Globus pallidus (tissue), 1 donor: Measurements from ENCODE around the gene CA4.
A peak's percentile ranks its signal among the peaks of the same experiment; 100 is the strongest.

Experiments
- DNase-seq: peaks from one replicate; pipeline ENCODE4 v3.0.0-alpha.2; 2015; ENCODE audit warnings: low spot score

Gene CA4

DNA sequence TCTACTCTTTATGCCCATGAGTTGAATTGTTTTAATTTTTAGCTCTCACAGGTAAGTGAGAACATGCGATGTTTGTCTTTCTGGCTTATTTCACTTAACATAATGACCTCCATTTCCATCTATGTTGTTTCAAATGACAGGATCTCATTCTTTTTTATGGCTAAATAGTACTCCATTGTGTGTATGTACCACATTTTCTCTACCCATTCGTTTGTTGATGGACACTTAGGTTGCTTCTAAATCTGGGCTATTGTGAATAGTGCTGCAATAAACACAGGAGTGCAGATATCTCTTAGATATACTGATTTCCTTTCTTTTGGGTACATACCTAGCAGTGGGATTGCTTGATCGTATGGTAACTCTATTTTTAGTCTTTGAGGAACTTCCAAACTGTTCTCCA lies 19.3 kb upstream of the CA4 start:
- DNase-seq: no peak

DNA sequence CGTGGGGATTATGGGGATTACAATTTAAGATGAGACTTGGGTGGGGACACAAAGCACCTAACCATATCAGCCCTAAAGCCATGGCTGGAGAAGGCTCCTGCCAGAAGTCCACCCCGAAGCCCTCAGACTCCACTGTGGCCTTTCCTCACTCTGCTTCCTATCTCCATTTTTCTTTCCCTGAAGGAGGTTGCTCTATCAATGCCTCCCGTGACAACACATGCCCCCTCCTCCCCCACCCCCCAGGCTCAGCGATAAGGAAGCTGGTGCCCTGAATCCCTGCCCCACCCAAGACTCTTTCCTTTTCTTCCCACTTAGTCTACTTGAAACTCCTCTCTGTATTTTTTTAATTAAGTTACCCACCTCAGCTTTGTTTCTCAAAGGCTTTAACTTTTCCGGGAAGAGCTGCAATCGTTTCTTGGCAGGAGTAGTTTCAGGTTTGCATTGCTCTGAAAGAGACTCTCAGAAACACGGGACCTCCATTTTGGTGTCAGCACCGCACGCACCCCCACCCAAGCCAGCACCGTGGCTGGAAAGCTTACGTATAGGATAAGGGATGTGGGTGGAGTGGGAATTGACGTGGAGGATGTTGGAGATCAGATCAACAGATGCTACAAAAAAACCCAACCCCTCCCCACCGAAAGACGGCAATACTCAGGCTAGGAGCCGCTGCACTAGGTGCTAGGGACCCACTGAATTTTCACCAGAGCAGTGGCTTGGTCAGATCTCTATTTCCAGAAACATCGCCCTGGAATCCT lies 15.2 kb upstream of the CA4 start:
- no peak for DNase-seq

DNA sequence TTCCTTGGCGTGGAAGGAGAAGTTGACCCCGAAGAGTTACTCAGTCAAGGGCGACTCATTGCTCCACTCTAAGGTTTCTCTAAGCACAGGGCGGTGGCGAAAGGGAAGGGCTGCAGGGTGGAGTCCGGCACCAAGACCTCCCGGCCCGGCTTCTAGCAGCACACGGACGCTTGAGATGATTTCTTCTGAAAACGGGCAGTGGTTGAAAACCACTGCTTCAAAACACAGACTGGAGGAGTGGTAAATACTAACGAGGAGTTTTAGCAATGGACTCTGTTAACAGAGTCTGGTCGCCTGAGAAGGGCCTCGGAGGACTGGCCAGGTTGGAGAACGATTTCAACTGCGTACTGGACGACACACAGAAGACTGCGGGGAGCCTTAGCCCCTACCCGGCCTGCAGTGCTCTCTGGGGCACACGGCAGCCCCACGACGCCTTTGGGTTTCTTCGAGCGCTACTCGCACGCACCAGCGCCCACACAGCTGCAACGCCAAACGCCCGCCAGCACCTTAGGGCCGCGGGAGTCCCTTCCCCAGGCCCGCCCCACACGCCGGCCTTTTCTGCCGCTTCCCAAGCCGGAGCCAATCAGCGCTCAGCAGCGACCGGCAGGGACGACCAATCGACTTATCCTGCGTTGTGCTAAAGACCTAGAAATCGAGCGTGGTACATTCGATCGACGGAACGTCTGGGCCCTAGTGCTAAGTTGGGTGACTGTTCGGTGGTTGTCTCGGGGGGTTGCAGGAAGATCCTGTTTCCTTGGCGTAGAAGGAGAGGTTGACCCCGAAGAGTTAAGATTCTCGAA lies 14.4 kb upstream of the CA4 start:
- peak; percentile 86 for DNase-seq

DNA sequence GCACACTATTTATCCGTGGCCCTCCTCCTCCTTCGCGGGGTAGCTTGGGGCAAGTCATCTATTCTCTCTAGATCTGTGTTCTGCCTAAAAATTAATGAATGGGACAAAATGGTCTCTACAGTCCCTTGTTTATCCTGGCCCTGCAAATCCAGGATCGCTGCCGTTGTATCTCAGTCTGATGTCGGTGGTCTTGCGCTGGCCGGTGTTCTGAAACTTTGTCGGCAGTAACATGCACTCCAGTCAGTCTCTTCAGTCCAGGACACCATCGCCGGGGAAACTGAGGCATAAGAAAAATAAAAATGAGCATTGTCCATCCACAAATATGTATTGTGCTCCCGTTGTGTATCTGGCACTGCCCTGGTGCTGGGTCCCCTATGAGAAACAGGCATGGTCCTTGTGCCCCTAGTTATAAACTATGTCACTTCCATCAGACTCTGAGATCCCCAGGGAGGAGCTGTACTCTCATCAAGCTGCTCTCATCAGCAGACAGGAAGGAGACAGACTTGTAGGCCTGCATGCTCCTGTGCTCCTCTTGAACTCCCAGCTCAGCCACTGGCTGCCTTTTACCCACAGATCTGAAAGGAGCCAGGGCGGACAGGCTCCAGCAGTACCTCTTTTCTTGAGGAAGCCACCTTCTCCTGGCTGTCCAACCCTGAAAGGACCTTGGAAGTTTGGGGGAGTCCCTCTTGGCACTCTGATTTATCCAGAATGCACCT lies 13.7 kb upstream of the CA4 start:
- DNase-seq: no peak

DNA sequence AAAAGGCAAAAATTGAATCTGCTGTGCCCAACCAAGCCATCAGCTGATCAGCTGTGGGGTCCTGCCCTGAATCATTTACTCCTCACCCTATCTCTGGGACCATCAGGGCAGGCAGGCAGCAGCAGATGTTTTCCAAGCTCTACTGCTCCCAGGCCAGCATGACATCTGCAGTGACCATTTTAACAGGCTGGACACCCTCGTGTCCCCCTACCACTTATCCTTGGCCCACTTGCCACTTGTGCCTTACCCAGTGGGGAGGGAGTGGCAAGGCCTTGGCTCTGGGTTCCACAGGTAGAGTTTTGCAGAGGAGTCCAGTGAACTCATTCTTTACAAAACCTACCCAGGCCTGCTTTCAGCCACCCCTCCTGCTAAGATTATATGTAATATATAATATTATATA lies 12.0 kb upstream of the CA4 start:
- DNase-seq: no peak

DNA sequence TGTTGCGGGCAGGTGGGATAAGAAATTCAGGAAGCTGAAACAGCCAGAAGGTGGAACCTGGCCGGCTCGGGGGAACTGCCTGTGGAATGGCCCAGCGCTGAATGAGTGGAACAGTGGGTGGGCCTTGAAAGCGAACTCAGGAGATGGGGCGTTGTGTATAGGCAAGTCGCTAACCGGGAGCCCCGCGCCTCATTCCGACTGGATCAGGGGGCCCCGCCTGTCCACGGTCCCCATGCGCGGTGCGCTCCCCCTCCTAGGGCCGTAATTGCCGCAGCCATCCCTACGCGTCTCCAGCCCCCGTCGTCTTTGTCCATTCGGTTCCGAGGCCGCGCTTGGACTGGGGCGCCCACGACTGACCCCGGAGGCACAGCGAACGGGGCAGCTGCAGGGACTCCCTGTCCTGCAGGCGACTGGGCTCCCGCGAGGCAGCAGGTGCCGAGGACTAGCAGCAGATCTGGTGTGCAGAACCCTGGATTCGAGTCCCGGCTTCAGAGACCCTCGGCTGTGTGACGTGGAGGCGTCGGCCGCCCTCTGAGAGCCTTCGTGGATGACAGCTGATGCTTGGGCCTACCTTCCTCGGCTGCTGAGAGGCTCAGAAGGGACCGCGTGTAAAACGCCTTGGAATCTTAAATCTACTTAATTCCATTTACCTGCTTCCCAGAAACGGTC lies 10.9 kb upstream of the CA4 start:
- no peak for DNase-seq

DNA sequence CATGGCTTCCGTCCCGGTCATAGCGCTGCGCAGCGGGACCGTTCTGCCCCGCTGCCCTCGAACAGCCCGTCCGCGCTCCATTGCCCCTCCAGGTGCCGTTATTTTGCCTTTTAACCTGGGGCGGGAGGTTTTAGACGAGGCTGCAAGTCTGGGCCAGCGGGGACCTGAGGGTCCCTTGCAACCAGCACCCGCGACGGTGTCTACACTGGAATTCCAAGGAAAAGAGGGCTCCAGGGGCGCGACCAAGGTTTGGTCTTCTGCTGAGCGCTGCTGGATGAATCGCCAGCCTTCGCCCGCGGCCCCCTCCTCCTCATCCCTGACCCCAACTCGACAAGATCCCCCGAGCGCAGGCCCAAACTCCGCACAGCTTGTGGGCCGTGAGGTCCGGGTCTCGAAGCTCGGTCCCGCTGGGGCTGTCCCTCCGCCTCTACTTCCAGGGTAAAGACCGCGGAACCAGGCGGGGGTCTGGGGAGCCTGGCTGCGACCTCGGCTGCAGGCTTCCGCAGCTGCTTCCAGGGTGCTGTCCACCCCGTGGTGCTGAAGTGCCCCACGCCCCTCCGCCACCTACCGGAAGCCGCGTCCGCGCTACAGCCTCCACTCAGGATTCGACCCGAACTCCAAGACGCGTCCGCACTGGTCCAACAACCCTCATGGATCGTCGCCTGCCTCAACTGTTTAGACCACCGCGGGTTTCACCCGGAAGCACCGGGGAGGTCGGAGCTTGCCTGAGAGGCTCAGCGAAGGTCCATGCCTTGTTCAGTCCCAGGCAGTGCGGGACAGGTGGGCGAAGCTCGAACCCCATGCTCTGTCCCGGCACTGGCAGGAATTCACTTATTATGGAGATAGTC lies 10.1 kb upstream of the CA4 start:
- peak; percentile 37 for DNase-seq

DNA sequence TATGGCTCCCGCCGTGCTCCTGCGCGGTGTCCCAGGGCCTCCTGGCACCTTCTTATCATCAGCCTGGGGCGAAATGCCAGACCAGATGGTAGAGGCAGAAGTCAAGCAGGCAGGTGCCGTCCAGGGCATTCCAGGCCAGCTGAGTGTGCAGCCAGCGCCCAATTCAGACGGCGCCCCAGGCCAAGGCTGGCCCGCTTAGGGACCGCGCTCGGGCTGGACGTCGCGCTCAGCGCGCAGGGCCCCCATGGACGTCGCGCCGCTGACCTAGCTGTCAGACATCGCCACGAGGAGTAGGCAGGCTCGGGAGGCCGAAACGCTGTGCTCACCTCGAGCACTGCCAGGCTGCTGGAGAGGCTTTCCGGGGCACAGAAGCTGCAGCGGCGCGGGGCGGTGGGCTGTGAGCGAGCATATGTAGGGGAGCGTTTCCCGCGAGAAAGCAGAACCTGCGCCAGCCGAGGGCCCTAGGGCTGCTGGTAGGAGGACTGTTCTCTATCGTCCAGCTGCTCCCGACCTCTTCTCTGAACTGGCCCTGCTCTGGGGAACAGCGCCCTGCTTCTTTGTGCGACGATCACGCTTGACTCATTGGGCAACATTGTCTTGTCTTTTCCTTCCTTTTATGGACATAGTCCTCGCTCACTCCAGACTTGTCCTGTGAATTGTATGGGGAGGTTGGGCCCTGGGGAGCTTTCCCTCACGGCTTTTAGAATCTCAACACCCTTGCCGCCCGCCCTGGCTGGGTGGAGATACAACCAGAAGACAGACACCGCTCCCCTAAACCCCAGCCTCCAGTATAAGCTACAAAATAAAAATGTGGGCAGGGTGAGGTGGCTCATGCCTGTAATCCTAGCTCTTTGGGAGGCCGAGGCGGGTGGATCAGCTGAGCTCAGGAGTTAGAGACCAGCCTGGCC lies 8.4 kb upstream of the CA4 start:
- no peak for DNase-seq

DNA sequence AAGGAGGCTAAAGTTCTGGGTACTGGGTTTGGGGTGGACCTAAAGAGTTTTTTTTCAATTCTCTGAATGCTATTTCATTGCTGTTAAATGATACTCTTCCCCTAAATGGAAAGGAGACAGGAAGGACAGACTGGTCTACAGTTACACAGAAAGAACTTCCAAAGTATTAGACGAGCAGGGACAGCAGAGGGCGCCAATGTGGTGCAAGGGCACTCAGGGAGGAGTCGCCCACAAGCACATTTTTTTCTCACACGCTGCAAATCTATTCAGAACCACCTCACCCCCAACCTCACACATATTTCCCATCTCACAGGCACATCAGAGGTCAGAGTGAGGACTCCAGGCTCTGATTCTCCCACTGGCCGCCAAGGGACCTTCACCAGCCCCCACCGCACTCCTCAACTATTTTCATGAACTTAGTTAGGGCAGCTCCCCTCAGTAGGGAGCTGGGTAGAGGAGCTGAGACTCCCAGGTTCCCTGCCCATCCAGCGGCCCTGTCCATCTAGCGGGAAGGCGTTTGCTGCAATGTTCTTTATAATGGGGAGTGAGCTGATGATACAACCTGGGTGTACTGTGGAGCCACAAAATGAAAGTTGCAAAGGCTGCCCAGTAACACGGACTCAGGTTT lies 6.8 kb upstream of the CA4 start:
- DNase-seq: peak; percentile 76

DNA sequence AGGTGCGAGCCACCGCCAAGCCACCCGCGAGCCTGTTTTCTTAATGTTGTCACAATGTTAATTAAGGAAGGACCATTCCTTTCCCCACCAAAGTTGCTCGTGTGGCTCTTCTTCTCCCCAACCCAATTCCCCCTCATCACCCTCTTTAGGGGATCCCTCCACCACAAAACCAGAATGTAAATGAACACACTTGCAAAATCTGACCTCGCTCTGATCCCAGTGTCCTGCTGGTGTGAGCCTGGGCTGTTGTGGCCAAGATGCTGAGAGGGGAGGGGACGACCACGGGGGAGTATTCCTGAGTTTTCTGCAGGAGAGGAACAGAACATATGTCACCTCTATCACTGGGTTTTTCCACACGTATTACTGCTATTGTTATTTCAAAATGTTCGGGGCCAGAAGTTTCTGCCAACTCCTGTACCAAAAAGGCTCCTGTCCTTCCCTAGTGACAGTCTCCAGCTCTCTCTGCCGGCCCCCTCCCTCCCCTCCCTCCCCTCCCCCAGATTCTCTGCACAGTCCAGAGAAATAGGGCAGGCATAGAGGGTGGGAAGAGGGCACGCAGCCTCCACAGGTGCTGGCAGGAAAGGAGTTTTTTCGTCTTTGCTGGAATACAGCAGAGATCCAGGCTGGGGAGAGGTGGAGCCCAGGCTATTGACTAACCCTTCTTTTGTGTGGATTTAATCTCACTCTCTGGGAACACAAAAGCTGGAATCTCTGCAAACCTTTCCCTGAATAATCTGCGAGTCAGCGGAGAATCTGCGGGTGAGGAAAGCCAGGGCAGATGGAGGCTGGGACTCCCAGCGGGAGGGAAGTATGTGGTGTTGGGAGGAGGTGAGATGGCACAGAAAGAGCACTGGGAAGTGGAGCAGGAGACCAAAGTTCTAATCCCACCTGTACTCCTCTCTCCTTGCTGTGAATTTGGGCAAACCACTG lies 4.5 kb upstream of the CA4 start:
- DNase-seq: no peak

DNA sequence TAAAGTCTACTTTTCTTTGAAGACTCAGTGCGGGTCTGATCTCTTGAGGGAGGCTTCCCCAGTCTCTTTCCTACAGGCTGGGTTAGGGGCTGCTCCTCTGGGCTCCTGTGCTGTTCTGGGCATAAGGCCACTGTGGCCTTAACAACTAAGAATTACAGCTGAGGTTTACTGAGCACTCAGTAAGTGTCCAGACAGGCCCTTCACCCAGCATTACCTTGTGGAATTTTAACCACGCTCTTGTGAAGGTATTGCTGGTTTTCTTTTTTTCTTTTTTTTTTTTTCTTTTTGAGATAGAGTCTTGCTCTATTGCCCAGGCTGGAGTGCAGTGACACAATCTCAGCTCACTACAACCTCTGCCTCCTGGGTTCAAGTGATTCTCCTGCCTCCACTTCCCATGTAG lies 3.6 kb upstream of the CA4 start:
- DNase-seq: no peak

DNA sequence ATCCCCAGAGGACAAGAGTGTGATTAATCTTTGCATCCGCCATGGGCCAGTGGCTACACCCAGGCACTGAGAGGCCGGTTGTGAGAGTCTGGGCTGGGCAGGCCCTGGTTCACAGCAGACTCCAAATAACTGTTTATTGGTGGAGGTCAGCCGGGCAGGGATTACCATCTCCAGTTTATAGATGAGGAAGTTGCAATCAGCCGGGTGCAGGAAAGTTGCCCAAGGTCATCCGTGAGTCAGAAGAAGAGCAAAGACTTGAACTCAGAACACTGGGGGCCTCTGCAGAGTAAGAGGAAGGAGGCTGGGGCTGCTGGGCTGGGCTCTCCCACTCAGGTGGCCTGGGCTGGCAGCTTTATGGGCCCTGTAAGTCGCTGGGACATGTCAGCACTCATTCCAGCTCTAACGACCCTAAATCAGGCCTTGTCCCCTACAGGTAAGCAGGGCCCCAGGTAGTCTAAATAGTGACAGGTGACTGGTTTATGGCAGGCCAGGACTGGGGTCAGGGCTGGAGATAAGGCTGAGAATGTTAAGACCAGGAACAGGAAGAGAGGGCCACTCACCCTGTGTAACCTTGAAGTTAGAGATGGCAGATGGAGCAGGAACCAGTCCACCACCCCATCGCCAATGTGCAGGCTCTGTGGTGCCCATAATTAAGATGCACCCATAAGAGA lies 2.1 kb upstream of the CA4 start:
- no peak for DNase-seq

DNA sequence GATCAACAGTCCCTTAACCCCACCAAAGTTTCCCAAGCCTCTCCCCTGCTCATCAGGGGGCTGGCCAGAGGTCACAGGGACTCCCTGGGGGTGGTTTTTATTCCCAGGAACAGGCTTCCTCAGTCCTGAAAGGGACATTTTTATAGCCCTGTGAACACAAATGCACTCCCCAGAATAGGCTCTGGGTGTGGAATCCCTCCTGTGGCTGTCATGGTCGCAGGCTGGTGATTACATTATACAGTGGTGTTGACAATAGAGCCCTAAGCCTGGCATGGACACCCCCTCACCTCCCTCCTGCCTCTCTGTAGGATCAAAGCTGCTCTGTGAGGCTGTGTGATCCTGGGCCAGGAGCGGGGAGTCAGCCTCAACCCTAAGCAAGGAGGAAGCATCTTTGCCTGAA lies 1.4 kb upstream of the CA4 start:
- no peak for DNase-seq

DNA sequence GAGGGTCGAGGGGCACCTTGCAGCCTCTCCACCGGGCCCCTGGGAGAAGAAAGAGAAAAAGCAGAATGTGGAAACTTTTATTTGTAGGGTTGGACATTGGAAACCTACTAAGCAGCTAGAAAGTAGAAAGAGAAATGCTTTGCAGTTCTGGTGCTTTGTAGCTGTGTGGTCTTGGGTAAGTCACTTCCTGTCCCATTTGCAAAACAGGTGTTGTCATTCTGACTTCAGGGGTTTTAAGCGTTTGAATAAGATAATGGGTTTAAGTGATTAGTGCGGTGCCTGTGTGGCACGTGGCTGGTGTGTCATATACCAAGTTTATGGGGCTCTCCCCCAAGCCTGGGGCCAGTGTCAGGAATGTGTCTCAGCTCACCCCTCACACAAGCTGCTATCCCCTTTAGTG lies 1.6 kb downstream of the CA4 start:
- DNase-seq: no peak

DNA sequence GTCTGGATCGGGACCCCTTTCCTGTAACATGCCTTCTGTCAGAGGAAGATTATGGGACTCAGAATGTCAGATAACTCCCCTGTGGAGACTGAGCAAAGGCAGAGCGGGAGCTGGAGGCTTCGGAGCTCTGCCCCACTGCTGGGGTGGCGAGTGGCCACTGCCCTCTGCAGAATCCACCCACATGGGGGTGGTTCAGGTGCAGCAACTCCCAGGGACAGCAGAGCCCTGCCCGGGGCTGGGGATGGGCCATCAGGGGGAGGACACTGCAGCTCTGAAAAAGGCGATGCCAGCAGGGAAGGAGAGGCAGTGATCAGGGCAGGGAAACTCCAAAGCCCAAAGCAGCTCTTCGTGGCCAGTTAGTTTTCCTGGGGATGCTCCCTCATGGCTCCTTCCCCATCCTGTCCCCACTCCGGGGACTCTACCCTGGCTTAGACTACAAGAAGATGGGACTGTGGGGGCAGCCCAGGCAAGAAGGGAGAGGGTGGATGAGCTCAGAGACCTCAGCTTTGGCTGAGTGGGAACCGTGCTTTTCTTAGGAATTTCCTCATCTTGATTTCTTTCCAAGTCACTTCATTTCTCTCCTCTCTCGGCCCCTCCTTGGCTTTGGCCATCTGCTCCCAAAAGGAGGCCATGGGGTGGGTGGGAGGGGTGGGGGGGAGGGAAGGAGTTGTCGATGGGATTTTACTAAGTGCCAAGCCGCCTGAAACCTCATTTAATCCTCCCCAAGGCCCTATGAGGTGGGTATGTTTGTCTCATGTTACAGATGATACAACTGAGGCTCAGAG lies 4.0 kb downstream of the CA4 start:
- DNase-seq: no peak

DNA sequence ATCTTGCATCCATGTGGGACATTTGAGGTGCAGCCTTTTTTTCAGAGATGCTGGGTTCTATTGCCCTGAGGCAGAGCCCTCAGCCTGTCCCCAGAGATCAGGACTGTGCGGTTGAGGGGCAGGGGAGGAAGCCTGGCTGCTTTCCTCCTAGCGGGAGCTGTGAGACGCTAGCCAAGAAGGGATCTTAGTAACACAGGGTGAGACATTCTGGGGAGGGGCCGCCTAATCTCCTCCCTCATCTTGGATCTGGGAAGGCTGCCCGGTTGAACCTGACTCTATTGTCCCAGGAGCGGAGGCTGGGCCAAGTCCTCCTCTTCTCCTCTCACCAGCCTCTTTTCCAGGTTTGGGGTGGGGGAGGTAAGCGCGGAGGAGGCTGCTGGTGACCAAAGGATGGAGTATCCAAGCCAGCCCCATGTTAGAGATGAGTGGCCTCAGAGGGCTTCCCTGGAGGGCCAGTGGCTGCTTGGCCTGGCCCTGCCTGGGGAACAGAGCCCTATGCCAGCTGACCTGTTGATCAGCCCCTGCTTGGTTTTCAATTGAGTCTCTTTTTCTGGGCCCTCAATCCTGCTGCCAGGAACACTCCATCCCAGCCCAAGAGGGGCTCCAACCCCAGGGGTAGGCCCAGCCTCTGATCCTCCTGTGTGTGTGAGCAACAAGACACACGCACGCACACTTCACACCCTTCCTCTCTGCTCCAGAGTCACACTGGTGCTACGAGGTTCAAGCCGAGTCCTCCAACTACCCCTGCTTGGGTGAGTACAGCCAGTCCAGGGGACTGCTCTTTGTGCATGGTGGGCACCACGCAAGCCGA lies 5.0 kb downstream of the CA4 start:
- no peak for DNase-seq

DNA sequence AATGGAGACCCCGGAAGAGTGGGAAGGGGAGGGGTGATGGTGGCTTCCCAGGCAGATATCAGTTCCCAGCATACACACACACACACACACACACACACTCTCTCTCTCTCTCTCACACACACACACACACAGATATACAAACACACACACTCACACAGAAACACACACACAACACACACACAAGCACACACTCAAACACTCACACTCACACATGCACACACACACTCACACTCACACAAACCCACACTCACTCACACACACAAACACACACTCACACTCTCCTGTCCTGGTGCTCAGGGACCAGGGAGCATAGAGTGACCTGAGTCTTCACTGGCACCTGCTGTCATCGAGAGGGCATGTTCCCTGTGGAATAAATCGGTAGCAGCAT lies 5.6 kb downstream of the CA4 start:
- no peak for DNase-seq
